ENCODE data around the gene ASXL3.

ASXL3 gene

DNA sequence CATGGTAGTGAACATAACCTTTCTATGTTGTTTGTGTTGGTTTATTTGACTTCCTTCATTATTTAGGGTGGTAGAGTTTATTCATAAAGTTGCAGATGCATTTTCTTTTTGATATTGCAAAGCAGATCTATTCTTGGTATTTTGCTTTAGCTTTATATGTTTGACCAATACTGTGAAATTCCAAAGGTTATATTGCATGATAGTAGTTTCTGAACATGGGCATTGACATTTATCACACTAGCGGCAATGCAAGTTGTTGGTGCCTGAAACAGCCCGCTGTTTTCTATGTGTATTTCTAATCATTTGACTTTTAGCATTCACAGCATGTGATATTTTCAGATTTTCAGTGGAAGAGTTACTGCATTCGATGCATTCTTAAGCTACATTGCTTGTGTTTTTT is 87.2 kb downstream of the ASXL3 start:
- no peak for DNase-seq

DNA sequence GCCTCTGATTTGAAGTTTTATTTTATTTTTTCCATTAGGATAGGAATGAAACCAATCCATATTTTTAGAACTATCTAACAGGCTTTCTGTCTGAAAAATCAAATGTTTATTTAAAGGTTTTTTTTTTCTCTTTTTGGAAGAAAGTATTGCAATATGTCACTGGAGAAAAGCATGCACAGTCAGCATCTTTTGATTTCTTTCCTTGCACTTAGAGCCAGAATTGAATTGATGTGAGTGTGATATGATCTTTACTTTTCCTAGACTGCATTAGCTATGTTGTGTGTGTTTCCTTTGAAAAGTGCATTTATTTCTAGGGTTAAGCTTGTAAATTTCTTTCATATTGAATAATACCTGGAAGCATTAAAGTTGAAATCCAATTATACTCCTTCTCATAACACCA is 87.6 kb downstream of the ASXL3 start:
- DNase-seq = no peak

DNA sequence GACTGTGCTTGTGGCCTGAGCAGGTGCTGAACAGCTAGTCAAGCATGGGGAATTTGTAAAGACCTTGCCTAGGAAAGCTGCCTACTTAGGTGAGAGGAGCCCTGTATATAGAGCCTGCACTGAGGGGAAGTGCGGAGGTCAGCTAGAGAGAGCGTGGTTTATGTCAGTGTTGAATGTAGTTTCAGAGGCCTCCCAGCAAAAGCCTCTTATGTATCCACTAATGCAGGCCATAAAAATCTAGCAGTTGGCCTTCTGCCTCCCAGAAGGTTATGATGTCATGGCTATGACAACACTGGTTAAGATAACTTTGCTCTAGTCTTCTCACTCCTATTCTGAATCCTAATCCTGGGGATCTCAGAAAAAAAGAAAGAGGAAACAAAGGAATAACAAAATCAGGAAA is 88.9 kb downstream of the ASXL3 start:
- DNase-seq = no peak

DNA sequence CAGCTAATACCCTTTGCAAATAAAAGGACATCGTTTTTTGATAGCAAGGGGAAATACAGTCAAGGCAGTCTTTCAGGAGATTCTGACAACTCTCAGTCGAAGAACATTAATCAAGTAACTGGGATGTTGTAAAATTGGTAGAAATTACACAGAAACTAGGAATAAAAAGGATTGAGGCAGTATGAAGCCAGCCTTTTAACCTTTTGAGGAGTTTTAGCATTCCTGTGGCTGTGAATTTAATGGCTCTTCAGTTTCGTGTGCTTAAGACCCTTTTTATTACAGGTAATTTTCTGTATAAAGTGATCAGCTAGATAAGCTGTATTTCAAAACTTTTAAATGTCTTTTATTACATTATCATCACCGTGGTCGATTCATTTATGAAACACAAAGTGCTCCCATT is 91.6 kb downstream of the ASXL3 start:
- no peak for DNase-seq

DNA sequence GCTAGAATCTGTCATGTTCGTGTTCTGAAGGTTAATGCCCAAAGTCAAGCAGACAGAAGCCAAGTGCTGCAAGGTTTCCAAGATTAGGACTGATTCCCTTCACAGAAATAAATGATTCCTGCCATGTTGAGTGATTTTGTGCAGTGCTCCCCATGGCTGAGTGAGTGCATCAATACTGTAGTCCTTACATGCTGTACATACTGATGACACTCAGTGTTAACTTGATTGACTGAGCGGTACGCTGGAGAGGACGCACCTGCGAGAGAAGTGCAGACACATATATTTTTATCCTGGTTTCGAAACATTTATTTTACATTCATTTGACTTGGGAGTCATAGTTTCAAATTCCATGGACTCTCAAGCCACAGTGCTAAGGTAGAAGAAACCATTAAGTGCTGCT is 92.0 kb downstream of the ASXL3 start:
- no peak for DNase-seq

DNA sequence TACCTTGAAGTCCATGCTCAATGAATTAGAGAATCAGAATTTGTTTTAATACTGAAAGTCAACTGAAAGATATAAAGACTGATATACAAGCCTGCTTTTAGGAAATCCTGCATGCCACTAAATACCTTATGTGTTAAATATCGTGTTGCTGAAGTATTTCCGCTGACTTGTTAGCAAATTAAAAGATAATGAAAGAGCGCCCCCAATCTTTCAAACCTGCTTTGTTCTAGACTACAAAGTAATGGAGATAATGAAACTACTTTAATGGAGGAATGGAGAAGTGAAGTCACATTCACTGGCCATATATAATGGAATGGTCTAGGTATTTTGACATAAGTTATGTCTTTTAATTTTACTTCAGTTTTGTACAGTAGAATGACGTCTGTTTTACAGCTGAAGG is 95.7 kb downstream of the ASXL3 start:
- no peak for DNase-seq

DNA sequence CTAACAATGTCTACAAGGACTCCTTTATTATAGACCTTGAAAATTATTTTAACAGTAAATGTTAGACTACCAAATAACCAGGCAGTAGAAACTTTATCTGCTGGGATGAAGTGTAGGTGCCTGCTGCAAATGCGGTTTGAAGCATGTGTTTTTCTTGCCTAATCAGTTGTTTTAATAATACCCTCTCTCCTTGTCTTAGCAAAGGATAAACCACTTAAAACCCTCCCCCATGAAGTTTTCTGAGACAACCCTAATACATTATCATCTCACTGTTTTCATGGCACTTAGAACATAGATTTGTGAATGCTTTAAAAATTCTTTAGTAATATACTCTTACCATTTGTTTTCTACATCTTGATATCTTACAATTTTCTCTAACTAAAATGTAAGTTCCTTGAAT is 98.6 kb downstream of the ASXL3 start:
- DNase-seq = no peak

DNA sequence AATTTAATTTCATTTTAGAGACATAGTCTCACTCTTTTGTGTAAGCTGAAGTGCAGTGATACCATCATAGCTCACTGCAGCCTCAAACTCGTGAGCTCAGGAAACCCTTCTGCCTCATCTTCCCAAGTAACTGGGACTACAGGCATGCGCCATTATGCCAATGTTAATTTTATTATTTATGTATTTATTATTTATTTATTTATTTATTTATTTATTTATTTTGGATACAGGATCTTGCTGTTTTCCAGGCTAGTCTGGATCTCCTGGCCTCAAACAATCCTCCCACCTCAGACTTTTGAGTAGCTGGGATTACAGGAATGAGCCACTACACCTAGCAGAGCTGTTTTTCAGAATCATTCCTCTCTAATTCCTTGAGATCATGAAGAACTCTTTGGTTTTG is 99.9 kb downstream of the ASXL3 start:
- no peak for DNase-seq

DNA sequence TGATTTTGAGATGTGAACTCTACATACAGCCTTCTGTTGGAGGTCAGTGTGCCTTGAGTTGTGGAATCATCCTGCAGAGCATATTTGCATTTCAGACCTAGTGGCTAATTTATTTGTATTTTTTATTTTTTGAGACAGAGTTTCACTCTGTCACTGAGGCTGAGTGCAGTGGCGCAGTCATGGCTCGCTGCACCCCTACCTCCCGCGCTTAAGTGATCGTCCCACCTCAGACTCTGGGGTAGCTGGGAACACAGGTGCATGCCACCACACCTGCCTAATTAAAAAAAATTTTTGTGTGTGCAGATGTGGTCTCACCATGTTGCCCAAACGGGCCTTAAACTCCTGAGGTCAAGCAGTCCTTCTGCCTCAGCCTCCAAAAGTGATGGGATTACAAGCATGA is 104.4 kb downstream of the ASXL3 start:
- DNase-seq = no peak

DNA sequence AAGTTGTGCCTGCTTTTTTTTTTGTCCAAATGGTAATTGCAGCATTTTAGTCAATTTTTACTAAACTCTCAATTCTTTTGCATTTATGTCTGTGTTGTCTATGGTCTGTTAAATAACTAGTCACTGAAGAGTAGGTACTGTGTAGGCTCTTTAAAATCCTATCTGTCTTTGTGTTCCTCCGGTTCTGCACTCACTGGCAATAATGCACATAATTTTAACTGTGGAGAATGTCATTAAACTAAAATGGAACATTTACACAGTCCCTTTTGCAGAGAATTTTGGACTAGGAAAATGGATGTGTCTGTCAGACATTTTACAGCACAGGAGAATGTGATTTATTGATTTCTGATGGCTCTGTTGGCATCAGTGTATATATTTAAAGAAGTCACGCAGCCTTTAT is 116.6 kb downstream of the ASXL3 start:
- no peak for DNase-seq

DNA sequence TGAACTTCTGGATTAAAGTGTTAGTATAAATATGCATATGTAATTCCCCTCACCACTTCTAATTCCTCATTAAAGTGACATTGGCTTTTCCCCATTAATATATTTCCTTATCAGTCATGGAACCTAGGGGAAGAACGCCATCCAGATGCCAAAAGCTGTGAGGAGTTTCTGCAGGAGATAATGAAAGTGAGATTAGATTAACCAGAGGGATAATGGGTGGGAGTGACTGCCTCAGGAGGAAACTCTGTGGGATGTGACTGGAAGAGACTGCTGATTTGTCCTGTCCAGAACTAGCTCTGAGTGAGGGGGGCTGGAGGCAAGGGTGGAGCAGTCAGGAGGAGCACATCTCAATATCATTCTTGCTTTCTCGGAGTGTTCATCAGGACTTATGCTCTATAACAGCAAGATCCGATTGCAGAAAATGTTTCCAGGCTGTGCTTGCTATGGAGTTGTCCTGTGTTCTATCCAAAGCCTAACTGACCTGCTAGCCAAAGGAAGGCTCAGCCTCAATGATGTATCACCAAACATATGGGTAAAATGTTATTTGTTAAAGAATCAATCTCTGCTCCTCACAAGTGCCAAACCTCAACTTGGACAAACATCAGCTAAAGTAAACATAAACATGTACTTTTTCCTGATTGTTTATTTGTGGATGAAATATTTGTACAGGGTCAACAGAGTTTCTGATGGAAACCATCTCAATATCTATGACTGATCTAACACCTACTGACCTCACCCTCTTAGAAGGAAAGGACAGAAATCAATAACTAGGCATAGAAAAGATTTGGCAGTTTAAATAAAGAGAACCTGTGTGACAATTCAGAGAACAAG is 118.5 kb downstream of the ASXL3 start:
- DNase-seq = no peak

DNA sequence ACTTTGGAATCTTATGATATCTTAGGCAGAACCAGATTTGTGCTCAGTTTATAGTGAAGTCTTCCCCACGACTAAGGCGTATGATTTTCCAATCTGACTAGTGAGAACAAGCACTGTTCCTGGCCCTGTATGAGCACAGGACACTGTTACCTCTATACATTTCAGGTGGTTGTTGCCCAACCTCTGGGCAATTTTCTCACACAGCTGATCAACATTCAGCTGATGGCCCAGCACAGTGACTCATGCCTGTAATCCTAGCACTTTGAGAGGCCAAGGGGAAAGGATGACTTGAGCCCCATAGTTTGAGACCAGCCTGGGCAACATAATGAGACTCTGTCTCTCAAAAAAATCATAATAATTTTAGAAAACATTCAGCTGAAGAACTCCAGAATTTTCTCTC is 119.5 kb downstream of the ASXL3 start:
- no peak for DNase-seq

DNA sequence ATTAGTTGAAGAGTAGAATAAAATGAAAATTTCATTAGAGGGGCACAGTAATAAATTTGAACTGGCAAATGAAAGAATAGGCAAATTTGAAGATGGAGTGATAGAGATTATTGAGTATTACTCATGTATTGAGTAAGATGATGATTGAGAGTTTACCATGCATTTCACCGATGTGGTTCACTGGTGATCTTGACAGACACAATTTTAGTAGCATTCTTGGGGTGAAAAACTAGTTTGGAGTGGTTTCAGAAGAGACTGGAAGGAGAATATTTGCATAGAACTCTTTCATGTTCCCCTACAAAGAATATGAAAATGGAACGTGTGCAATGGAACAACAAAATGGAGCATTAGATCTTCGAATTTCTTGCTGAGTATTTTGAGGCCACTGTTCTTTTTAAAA is 121.4 kb downstream of the ASXL3 start:
- no peak for DNase-seq

DNA sequence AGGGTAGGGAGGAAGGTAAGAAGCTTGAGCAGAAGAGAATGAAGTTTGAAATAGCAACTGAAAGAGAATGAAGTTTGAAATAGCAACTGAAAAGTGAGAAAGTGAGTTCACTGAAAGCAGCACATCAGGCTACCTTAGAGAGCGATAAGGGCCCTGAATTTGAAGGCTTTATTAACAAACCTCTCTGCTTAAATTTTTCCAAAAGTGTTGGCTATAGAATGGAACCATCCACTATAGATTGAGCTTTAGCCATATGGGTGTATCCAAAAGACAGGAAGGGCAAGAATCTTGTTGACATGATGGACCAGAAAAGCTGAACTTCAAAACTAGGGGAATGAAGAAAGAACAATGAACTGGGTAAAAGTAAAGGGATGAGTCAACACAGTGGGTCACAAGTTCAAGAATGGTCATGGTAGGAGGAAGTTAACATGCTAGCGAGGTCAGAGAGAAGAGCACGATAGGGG is 122.5 kb downstream of the ASXL3 start:
- DNase-seq = no peak

DNA sequence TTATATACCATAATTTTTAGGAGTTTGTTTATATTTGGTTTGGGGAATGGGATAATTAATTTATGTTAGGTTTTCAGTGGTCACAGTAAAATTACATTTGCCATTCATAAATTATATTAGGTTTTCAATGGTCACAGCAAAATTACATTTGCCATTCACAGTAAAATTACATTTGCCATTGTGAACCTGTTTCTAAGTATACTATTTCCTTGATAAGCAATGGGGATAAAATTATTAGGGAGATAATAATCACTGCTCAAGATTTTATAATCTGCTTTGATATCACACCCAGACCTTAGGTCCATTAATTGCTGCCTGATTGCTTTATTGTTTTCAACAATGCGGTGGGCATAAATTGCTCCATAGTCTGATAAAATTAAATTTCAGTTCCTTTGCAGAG is 124.6 kb downstream of the ASXL3 start:
- no peak for DNase-seq

DNA sequence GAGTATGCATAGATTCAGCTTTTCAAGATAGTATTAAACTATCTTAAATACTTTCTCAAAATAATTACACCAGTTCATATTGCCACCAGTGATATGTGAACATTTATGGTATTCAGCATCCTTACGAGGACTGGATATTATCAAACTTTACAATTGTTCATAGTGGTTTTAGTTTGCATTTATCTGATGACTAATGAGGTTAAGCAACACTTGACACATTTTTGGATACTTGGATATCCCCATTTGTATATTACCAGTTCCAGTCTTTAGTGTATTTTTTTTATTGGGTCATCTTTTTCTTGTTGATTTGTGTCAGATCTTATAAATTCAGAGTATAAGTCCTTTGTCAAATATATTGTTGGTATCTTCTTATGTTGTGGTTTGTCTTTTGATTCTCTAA is 128.4 kb downstream of the ASXL3 start:
- DNase-seq = no peak

DNA sequence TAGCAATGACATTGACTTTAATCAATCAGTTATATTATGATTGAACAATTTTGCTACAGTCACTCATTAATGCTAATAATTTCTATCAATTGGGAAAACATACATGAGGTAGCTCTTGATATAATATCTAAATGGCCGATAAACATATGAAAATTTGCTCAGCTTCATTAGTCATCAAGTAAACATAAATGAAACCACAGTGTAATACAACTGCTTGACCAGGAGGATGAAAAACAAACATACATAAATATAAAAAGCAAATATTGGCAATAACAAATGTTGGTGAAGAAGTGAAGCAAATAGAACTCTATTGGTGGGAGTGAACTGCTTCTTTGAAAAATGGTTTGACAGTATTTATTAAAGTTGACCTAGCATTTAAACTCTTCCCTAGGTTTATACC is 130.9 kb downstream of the ASXL3 start:
- no peak for DNase-seq

DNA sequence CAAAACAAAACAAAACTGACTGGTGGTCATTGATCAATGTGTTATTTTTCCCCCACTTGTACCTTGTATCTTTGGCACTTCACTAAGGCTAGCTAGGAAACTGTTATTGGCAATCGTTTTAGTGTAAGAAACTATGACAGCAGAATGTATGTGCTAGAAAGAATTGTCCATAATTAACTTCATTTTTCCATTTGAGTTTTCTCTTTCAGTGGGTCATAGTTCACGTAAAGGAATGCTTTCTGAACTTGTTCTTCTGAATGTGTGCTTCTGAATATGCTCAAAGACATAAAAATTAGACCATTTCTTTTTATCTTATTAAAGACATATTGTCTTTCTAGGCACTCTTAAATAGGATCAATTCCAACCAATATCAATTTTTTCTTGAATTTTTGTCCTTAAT is 132.2 kb downstream of the ASXL3 start:
- DNase-seq = no peak

DNA sequence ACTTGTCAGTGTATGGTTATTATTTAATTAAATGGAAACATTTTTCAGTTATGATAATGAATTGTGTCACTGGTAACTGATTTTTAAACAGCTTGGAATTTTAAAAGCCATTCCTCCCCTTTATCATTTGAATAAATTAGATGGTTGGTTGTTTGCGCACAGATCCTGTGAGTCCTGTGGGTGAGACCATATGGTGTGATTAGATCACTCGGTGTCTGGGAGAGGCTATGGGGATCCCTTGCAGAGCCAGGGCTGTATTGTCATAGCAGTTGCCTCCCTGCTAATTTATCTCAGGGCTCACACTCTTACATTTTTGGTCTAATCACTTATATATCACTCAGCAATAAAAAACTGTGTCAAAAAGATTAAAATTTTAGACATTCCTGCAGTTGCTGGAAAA is 133.5 kb downstream of the ASXL3 start:
- no peak for DNase-seq

DNA sequence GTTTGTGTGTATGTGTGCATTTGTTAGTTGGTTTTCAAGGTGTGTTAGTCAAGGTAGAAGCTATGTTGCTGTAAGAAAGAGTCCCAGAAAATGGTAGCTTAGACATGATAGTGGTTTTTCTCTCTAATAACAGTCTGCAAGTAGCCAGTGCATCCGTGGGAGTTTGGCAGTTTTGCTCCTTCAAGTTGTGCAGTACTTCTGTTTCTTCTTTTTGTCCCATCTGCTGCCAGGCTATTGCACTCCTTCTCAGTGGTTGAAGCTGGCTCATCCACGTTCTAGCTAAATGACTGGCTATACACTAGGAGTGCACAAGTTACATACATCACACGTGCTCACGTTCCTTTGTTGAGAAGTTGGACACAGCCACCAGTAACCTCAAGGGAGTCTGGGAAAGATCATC is 134.7 kb downstream of the ASXL3 start:
- no peak for DNase-seq

DNA sequence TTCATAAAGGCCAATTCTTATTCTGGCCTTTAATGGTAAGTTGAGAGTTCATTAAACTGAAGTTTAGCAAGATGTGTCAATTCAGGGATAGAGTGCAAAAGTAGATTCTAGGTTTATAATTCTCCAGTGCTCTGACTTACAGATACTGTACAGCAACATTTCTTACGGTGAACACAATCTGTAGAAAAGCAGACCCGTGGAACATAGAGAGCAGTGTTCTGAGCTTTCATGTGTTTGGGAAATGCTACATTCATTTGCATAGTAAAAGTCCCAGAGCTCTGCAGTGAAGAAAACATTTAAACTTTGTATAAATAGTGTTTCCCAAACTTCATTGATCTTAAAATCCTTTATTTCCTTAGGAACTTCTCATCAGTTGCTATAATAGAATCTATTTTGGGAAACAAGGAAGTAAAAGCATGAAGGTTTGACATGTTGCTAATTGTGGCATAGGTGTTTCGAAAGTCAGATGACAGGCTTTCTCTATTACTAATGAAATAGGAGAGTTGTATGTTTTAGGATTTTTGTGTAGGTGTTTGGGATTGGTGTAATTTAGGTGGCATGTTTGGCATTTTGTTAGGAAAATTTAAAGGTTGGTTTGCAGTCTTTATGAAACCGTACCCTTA is 138.2 kb downstream of the ASXL3 start:
- DNase-seq = no peak

DNA sequence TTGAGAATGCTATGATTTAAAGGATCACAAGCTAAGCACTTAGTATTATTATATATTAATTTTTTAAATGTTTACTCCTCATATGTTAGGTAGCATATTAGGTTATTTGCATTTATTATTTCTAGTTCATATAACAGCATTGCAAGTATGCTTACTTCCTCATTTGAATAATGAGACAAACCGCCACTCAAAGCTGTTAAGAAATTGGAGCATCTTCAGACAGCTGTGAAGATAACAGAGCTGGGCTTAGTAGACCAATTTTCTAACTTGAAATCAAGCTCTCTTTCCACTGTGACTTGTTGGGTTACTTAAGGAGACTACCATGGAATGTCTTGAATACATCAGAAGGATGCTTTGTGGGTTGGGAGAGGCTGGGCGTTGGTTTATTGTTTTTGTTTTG is 139.3 kb downstream of the ASXL3 start:
- DNase-seq = no peak

DNA sequence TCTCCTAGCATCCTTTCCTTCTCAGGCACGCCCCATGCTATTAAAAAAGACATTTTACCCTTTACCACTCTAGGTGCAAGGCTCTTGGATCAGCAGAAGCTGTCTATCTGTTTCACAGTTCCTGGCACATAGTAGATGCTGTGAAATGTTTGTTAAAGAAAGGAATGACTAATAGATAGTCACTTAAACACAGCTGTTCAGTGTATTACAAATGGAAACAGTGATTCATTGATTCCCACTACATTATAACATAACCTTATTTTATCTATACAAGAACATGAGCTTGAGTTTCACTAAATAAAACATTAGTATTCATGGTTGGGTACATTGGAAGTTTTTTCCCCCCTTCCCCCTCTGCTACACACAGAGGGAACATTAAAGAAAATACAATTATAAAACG is 142.1 kb downstream of the ASXL3 start:
- no peak for DNase-seq

DNA sequence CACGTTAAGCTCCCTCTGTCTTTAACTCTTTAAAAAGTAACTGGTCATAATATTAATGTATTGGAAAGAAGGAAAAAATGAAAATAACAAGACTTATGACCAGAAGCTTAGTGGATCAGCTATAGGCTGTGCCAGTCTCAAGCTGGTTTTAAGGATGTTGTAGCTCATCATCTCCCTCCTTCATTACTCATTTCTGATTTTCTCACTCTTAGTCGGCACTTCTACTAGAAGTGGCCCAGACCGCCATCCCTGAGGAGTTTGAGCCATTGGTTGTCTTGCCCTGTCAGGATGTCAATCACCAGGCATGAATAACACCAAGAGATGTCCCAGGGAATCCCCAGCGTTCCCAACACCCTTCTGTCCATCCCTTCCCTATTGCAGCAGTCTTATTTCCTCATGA is 151.5 kb downstream of the ASXL3 start:
- DNase-seq = no peak

DNA sequence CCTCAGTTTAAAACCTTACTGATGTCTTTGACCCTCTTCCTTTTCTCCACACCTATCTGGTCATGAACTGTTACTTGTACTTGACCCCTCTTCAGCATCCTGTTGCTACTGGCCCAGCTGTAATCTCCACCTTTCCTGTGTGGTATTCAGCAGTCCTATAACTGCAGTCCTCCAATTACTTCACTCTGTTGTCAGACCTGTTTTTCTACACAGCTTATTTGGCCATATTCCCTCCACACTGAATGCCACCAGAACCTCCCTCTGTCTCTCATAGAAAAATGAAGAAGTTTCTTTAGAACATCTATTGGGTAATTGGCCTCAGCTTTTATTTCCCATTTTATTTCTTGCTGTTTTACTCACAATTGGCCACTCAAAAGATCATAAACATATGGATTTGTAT is 155.4 kb downstream of the ASXL3 start:
- DNase-seq = no peak
